Fibroblast of skin of back (primary cell): ENCODE measurements around the gene EPHA6.
"Not testable (repeated sequence)": the region's sequence is repeated elsewhere in the genome, so short reads cannot be mapped to it uniquely, and the experiment has no call there.

Experiments
- DNase-seq: peaks from one replicate; pipeline ENCODE4 v3.0.0-alpha.2; 2013

EPHA6 gene

DNA sequence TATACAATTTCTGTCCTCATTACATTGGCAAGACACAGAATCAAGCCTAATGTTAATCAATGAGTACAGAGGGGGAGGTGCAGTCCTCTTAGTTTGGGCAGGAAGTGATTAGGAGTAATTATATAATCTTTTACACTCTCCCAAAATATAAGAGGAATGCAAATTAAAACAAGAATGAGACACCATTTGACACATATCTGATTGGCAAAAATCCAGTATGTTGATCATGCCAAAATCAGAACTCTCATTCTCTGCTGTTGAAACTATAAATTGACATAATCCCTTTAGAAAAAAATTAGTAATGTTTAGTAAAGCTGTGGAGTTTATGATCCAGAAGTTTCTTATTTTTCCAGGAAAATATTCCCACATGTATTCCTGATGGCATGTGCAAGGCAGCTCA is 373.4 kb downstream of the EPHA6 start:
- no peak for DNase-seq

GRCh38 chr3:97189835-97190234 is 375.4 kb downstream of the EPHA6 start:
- DNase-seq = no peak

GRCh38 chr3:97197083-97197482 is 382.7 kb downstream of the EPHA6 start:
- no peak for DNase-seq

- DNase-seq = no peak
These were observed 383.4 kb downstream of the EPHA6 start for GRCh38 chr3:97197830-97198229.

- no peak for DNase-seq
These were observed 386.0 kb downstream of the EPHA6 start for GRCh38 chr3:97200387-97200786.

- DNase-seq = no peak
These were observed 387.4 kb downstream of the EPHA6 start for GRCh38 chr3:97201814-97202213.

GRCh38 chr3:97228966-97229365 is 414.6 kb downstream of the EPHA6 start:
- DNase-seq = no peak

GRCh38 chr3:97230486-97230885 is 416.1 kb downstream of the EPHA6 start:
- DNase-seq = no peak

- DNase-seq = no peak
These were observed 418.1 kb downstream of the EPHA6 start for GRCh38 chr3:97232393-97233034.

DNA sequence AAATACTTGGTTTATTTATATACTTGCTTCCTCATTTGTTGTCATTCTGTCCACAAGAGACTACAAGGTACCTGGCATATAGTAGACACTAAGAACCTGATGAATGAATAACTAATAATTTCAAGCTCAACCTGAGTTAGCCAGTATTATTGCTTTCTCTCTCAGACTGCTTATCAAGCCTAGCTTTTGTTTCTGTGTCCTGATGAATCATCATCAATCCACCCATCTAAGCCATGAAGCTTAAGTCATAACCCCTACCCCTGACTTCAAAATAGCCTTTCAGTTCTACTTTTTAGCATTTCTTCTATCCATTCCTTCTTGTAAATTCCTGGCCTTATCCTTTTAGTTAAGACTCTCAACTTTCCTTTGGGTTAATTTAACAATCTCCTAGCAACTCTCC is 420.8 kb downstream of the EPHA6 start:
- DNase-seq = no peak

GRCh38 chr3:97235611-97236315 is 421.4 kb downstream of the EPHA6 start:
- DNase-seq = no peak

GRCh38 chr3:97241417-97241816 is 427.0 kb downstream of the EPHA6 start:
- no peak for DNase-seq

DNA sequence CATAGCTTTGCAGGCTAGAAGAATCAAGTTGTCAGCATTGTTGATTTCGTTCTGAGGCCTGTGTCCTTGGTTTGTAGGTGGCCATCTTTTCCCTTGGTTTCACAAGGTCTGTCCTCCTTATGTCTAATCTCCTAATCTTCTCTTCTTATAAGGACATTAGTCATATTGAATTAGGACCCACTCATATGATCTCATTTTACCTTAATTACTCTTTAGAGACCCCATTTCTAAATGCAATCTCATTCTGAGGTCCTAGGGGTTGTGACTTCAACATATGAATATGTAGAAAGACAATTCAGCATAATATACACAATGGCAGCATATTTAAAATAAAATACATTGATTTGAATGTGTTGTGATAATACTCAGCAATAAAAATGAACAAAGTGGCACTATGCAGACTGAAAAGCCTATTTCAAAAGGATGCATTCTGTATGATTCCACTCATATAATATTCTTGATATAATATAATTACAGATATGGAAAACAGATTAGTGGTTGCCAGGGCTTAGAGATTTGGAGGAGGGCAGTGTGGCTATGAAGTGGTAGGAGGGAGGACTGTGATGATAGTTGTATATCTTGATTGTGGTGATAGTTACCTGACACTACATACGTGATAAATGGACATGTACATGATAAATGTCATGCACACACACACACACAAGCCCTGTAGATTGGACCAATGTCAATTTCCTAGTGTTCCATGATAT is 431.0 kb downstream of the EPHA6 start:
- DNase-seq = no peak

GRCh38 chr3:97256060-97256459 is 441.7 kb downstream of the EPHA6 start:
- no peak for DNase-seq

GRCh38 chr3:97257942-97258697 is 443.7 kb downstream of the EPHA6 start:
- DNase-seq = no peak

DNA sequence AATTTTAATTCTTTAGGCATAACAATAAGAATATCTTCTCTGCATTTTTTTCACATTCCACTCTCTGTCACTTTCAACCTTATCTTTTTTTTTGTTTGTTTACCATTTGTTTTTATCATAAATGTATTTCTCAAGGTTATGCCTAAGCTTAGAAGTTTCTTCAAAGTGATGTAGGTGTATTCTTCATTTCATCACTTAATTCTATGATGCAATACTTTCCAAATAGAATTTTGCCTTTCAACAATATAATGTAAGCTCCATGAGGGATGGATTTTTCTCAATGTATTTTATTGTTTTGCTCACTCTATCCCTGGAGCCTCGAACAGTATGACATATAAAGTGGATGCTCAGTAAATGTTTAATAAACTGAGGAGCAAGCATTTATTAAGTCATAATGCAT is 444.9 kb downstream of the EPHA6 start:
- no peak for DNase-seq

DNA sequence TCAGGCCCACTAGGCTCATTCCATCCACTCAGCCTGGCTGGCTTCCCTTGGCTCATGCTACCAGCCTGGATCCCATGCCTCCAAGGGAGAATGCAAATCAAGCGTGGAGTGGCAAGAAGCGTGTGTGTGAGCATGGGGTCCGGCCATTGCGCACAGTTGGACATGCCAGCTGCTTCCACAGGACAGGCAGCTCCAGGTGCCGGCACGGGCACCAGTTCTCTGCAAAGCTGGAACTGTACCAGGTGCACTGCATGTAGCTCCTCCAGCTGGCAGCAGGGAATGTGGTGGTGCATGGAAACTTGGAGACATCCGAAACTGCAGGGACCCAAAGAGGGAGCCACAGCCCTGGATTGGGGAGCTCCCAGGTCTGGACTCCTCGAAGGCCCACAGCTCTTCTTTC is 449.8 kb downstream of the EPHA6 start:
- no peak for DNase-seq

DNA sequence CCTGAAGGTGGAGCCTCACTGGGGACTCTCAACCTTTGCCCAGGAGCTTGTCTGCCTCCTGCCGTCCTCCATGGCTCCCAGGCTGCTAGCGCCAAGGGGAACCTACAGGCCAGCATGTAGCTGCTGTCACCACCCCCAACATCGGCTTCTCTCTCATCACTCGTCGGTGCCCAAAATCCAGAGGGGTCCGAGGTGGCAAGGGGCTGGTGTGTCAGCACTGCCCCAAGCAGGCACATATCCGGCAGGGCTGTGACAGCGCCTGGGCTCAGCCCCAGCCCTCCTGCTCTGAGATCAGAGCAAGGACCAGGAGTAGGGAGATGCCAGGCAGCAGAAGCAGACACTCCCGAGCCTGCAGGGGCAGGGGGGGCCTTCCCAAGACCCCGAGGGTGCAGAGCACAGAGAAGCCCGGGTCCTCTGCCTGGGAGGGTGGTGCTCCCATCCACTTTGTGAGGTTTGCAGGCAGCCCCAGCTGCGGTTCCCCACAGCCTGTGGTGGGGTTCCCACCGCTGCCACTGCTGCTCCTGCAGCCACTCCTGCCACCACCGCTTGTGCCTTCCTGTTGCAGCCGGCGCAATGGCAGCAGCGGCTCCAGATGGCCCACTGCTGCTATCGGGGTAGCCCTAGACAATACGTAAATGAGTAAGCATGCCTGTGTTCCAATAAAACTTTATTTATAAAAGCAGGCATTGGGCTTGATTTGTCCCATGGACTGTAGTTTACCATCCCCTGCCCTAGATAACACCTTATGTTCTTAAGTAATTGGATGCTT is 451.0 kb downstream of the EPHA6 start:
- DNase-seq = no peak

DNA sequence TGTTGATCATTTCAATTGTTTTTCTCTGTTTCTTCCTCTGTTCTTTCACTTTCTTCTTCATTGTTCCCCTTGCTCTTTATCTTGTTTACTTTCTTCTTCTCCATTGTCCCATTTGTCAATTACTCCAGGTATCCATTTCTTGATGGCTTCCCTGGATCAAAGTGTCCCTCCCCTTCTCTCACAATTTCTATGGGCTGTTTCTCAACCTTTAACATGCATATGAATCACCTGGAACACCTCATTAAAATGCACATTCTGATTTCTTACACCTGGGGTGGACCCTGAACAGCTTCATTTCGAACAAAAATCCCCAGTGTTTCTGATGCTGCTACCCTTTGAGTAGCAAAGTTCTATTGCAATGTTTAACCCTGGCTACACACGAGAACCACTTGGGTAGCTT is 454.8 kb downstream of the EPHA6 start:
- DNase-seq = no peak

DNA sequence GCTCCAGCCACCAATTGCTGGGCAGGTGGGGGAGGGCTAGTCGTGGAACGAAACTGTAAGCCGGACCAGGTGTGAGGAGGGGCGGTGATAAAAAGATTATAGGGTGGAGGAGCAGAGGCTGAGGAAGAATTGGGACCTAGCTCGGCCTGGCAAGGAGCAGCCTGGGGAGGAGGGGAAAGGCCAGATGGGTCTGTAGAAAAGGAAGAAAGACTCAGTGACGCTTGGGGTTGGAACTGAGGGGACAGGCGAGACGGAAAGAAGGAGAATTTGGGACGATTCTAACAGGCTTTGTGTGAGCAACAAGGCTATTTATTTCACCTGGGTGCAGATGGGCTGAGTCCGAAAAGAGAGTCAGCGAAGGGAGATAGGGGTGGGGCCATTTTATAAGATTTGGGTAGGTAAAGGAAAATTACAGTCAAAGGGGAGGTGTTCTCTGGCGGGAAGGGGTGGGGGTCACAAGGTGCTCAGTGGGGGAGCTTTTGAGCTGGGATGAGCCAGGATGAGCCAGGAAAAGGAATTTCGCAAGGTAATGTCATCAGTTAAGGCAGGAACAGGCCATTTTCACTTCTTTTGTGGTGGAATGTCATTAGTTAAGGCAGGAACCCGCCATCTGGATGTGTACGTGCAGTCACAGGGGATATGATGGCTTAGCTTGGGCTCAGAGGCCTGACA is 462.6 kb downstream of the EPHA6 start:
- DNase-seq = not testable (repeated sequence)

DNA sequence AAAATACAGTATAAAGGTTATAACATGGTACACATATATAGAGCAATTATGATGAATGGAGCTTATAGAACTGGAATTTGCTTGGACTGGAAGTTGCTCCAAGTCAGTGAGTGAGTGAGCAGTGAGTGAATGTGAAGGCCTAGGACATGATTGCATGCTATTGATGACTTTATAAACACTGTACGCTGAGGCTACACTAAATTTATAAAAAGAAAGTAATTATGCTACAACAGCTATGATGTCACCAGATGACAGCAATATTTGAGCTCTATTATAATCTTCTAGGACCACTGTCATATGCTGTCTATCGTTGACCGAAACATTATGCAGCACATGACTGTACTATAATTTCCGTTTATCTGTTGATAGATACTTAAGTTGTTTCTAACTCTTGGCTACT is 463.3 kb downstream of the EPHA6 start:
- DNase-seq = no peak

DNA sequence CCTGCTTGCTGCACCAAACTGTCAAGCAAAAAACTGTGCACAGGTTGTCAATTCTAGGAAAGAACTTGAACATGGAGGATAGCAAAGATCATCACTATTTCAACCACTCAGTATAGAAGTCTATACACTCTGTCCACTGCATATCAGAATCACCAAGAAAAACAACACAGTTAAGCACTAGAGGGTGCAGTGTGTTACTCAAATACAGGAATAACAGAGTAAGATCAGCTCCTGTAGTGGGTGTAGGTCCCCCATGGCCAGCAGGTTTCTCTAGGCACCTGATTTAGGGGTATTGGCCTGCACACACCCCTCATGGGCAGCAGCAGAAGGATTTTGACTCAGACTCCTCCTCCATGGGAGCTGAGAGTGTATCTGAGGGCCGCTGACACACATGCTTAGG is 464.1 kb downstream of the EPHA6 start:
- no peak for DNase-seq
